HG03457 (cell line): ENCODE results near the gene IGF2BP3.
A peak's percentile ranks its signal among the peaks of the same experiment; 100 is the strongest.

Source experiments
- ATAC-seq: cut with Tn5 transposase; IDR thresholded peaks from one replicate; pipeline ENCODE4 v1.9.1; 2021; ENCODE audit warnings: moderate number of reproducible peaks; ENCODE audit not compliant: unreplicated experiment

IGF2BP3 gene

DNA sequence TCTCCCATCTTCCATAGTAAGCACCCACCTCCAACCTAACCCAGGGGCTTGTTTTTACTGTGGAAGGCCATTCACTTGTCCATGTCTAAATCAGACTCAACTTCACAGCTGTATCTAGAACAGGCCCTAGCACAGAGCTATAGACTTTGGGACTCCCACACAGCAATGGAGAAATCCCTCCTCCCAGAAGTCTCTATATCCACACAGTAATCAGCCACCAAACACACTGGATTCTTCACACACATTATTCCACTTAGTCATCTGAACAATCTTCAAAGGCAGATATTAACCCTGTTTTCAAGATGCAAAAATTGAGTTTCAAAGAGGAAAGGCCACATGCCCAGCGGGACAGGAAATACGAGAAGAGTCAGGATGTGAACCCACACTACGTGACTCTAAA lies 89.3 kb downstream of the IGF2BP3 start:
- ATAC-seq, result no peak

DNA sequence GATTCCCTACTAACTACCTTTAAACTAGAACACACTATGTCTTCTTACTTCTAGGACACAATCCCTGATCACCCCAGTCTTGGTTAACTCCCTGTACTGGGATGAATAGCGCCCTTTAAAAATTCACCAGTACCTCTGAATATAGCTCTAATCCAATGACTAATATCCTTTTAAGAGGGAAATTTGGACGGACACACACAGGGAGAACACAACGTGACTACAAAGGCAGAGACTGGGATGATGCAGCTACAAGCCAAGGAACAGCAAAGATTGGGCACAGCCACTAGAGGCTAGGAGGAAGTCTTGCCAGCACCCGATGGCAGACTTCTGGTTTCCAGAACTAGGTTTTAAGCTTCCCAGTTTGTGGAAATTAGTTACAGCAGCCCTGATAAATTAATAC lies 89.7 kb downstream of the IGF2BP3 start:
- ATAC-seq, result no peak

DNA sequence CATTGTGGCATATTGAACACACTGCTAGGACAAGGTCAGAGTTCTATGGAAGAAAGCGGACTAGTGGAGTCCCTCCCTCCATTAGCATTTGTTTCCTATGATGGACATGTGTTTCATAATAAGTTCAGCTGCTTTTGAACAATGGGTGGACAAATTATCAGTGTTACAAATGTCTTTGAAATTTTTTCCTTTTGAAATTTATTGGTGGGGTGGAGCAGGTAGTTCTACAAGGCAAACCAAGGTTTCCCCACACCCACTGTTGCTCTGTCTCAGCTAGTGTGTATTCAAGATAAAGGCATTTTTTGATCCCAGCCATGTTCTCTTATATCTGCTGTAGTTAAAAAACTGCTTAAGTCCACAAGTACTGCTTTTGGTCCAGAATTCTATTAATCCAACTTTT lies 91.3 kb downstream of the IGF2BP3 start:
- ATAC-seq, result no peak

DNA sequence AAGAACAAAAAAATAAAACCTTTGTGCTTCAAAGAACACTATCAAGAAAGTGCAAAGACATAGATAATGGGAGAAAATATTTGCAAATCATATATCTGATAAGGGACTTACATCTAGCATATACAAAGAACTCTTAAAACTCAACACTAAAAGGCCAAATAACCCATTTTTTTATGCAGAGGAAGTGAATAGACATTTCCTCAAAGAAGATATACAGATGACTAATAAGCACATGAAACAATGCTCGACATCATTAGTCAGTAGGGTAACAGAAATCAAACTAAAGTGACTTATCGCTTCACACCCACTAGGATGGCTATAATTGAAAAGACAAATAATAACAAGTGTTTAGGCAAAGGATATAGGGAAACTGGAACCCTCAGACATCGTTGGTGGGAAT lies 93.2 kb downstream of the IGF2BP3 start:
- no peak for ATAC-seq

DNA sequence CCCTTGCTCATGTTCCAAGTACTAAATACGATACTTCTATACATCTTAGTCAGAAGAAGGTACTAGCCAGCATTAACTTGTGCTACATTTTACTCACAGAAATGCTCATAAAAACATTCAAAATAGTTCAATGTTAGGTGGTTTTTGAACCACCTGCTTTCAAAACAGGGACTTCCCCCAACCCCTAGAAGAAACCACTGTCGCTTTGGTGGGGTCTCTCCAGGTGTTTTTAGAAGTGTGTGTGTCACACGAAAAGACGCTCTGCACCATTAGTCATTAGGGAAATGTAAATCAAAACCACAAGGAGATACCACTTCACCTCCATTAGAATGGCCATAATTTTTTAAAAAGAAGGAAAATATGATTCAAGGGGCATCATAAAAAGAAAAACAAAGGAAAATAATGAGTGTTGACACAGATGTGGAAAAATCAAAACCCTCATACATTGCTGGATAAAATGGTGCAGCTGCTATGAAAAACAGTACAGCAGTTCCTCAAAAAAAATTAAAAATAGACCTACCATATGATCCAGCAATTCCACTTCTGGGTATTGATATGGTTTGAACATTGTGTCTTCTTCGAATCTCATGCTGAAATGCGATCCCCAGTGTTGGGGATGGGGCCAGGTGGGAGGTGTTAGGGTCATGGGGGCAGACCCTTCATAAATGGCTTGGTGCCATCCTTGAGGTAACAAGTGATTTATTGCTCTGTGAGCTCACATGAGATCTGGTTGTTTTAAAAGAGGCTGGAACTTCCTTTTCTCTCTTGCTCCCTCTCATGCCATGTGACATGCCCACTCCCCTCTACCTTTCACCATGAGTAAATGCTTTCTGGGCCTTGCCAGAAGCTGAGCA lies 96.9 kb downstream of the IGF2BP3 start:
- peak; percentile 62 for ATAC-seq

DNA sequence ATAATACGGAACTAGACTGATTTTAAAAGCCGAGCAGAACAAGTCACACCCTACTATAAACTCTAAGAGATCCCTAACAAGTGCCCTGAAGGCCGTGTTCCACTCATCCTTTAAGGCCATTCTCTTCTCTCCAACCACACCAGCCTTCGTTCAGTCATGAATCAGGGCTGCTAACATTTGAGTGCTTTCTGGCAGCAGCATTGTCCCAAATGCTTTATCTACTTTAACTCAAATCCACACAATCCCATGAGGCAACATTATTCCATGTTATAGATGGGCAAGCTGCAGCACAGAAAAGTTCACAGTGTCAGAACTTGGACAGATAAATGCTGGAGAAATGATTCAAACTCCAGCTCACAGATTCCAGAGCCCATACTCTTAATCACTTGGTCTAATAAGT lies 97.7 kb downstream of the IGF2BP3 start:
- no peak for ATAC-seq

DNA sequence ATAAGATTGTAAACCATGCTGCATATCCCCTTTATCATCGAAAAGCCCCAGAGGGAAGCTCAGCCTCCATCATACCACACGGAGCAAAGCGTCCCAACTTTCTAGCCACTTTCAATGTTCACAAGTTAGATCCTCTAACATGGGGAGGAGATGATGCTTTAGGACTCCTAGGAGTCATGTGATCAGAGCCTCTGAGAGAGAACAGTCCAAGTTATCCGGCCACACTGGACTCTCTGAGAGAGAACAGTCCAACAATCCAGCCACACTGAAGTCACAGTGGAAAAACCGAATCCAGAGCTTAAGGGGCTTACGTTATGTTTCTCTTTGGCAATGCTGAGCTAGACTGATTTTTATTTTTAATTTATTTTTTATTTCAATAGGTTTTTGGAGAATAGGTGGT lies 98.6 kb downstream of the IGF2BP3 start:
- no peak for ATAC-seq

DNA sequence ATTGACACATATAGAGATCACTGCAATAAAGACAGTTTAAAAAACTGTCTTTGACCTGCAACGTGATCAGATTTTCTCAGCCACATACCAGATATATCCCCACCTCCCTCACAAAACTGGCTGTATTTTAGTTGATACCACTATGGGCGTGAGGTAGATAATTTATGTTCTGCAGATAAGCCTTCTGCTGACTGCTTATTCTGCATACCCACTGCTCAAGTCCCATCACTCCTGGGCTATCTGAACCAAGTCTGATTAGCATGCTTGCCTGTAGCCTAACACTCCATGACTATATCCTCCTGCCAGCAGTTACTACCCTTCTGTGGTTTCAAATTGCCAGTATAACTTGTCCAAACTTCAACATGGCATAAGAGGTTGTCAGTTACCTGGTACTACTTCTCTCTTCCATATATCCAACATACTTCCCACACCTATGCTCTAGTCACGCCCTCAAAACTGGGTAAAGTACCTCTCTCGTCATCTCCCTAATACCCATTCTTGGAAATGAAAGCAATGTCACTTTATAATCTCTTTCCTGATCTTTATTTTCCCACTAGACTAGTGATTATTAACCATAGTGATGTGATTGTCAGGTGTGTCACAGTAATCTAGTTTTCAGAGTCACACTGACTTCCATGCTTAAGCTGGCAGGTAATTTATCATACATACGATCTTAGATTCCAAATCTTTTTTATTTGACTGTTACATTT lies 100.4 kb downstream of the IGF2BP3 start:
- no peak for ATAC-seq

DNA sequence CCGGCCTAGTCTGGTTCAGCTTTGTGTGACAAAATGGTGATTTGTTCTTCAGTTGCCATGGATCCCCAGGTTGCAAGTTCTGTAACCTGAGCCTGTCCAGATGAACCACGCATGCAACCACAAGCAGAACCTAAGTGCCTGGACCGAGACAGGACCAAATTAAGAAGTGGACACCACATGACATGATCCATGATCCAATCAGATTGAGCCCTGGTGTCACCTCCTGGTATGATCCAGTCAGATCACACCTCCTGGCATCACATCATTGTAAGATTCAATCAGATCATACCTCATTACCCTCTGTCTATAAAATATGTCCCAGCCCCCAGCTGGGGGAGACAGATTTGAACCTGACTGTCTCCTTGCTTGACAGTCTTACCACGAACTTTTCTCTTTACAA lies 101.2 kb downstream of the IGF2BP3 start:
- no peak for ATAC-seq

DNA sequence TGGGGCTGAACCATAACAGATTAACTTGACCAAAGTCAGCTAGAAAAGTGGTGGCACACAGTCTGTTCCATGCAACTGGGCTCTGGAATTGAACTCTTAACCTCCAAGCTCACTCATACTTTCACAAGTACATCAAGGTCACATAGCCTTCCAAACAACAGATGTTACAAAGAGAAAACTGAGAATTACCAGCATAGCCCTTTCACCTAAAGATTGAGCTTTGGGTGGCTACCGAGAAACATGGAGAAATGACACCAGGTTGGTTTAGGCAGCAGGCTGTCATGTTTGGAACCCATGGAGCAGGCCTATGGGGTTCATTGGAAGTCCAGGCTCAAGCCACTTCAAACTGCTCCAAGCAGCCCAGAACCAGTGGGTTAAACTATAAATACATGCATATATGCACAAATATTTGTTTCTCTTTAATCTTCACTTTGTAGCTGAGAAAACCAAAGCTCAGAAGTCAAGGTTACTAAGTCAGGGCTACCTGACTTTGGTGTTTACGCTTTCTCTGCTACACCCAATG lies 112.1 kb downstream of the IGF2BP3 start:
- ATAC-seq, result no peak

DNA sequence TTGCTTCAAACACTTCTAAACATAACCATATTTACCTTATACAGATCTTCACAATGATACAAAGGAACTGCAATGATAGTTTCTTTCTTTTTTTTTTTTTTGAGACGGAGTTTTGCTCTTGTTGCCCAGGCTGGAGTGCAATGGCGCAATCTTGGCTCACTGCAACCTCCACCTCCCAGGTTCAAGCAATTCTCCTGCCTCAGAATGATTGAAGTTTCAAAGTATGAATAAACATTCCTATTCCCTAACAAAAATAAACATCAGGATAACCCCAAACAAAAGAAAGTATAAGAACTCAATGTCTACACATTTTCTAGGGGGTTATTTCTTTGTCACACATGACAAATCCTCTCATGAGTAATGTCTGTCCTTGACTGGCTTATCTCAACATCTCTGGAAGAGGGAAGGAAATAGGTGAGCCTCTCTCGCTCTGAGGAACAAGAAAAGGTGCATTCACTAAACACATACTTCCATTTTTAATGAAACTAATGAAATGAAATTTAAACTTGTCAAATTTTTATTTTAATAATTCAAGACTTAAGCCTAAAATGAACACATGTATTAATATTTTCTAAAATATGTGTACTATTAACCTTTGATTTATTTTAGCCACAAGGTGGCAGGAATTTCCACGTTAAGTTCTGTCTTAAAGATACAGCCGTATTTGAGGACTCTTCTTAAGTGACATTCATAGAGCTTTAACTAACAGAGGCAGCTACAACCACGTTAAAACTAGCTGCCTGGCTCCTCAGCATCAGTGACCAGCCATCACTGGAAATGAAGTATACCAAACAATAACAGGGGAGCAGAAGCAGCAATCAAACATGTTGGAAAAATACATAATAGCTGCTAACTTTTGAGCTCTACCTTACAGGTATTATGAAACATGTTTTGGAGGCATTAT lies 112.8 kb downstream of the IGF2BP3 start:
- no peak for ATAC-seq

DNA sequence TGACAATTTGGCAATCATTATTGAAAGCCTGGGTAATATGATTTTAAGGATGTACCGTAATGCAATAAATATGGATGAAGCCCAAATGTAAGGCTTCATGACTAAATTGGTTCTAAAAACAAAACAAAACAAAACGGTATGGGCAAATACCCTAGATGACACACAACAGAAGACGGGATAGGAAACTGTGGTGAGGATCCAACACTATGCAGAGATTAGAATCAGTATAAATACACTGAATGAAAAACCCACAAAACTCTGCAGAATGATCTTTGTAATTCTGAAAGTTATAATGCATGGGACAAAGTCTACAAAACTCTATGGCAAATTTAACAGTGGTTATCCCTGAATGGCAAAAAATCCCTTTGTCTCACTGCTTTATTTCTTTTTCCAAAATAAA lies 113.6 kb downstream of the IGF2BP3 start:
- no peak for ATAC-seq

DNA sequence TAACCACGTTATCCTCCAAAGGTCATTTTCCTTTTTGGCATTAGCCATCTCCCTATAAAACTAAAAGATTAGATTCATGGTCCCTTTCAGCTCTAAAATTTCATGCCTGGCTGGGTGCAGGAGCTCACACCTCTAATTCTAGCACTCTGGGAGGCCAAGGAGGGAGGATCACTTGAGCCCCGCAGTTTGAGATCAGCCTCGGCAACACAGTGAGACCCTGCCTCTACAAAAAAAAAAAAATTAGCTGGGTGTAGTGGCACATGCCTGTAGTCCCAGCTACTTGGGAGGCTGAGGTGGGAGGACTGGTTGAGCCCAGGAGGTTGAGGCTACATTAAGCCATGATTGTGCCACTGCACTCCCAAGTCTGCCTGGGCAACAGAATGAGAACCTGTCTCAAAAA lies 114.1 kb downstream of the IGF2BP3 start:
- no peak for ATAC-seq

DNA sequence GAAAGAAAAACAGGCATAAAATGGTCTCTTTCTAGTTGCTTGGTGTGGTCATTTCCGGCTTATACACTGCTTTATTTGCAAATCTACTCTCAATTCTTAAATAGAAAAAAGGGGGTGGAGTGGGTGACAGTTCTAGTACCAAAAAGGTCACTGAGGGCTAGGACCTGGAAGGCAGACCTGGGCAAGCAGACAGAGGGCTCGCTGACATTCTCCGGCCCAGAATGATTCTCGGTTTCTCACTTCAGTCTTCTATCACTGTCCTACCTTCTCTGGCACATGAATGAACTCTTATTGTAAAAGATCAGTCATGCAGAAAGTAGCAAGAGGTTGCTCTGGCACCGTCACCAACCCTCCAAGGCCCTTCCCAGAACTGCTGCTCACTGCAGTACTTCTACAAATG lies 117.1 kb downstream of the IGF2BP3 start:
- no peak for ATAC-seq

DNA sequence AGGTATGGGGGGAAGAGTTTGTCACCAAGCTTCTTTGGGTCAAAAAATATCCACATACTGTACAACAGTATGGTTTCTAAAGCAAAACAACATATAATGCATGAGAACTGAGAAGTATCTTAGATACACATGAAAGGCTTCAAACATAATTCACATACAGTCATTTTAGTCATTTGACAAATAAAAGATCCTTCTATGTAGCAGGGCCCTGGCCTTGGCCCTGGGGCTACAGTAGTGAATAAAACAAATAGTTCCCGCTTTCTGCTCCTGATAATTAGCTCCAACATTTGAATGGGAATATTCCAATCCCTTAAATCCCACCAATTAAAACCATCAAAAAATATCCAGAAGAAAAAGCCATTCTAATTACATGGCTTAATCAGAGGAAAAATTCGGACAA lies 119.8 kb downstream of the IGF2BP3 start:
- no peak for ATAC-seq

DNA sequence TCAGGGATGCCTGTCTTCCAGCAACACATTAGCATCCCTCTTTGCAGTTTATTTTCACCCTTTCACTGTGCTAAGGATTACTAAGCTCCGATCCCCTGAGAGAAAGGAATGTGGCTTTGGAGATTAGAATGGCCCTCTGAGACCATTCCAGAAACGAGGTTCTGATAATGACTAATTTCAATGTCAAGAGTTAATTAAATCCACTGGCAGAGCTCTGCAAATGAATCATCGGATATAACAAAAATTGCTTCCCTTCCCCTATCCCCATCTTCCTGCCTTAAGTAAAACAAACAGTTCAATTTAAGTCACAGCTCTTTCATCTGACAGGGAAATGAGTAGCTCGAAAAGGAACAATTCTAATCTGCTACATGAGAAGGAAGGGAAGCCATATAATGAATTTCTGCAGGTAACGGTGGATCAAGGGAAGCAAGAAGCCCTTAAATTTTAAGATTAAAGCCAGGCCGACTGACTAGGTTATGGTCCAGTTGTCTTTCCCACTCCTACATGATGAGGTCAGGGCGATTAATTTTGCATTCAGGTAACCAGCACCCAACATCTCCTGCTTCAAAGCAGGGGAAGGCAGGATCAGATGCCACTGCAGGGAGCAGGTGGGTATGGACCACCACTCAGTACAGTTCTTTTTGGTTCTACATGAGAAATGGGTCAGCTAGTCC lies 120.7 kb downstream of the IGF2BP3 start:
- no peak for ATAC-seq

DNA sequence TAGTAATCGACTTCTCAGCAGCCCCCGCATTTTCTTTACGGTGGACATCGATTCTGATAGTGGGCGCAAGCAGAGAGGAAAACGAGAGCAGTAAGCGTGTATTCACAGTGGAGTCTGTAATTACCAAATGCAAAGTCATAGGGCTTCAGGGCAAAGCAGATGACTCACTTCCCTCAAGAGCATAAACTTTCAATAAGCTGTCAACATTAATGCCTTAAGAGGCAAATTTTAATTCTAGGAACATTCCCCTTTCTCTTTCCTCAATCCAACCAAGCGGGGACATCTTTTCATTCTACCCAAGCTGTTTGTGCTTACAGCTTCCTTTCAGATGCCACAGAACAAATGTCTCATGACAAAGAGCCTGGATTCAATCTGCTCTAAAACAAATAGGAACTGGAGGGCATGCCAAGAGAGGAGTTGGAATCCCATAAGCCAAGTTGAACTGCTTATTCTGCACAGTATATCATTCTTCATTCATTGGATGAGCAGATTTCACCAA lies 122.6 kb downstream of the IGF2BP3 start:
- ATAC-seq, result no peak

DNA sequence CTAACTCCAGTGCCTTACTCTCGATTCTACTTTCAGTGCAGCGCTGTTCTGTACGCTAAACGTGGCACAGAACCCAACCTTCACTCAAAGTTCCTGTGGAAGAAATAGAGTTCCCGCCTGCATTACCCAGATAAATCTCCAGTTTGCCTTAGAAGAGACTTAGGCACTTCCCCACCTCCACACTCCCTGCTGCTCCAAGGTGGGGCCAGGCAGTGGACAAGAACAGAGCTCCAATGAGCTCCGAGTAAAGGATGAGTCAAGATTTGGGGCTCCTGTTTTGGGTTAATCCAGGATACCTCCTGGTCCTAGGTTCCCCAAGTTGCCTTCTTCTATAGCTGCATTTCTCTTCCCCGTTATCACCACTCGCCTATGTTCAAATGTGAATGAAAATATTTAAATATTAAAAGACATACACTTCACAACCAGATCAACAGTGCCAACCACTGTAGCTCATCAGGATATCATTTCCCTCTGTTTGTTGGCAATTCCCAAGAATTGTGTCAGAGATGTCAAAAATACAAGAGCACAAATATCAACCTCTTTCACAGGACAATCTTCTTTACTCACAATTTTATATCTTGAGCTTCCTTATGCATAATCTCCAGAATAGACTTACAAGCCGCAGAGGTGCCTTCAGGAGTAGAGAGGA lies 123.1 kb downstream of the IGF2BP3 start:
- no peak for ATAC-seq

DNA sequence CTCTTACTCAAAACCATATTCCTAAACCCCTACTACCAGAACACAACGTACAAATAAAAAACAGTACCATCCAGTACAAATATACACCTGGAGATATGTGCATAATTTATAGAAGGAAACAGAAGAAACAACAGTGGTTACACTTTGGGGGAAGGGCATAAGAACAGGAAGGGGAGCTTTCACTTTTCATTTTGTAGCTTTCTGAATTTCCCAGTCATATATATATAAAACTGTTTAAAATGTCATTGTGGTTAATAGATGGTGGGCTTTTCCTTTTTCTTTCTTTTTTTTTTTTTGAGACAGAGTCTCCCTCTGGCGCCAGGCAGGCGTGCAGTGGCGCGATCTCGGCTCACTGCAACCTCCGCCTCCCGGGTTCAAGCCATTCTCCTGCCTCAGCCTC lies 124.0 kb downstream of the IGF2BP3 start:
- ATAC-seq, result no peak

DNA sequence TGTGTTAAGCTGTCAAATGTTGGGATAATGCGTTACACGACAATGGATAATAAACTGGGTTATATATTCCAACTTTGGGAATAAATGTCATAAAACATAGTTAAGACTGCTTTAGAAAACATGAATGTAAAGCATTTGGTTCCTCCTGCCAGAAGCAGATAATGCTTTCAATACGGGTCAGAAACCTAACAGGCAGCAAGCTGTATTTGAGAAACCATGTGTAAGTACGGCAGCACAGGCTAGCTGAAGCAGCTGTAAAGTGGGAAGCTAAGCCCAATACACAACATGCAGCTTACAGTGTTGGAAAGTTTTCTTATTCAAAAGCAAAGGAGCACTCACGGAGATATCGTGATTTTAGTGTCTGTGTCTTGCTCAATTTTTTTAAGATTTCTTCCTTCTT lies 124.7 kb downstream of the IGF2BP3 start:
- no peak for ATAC-seq
